ENCODE results near the gene PNCK.
"Not testable (repeated sequence)": the region's sequence is repeated elsewhere in the genome, so short reads cannot be mapped to it uniquely, and the experiment has no call there.

PNCK gene

GRCh38 chrX:153697924-153698865 lies 24.6 kb upstream of the PNCK start:
- no peak for DNase-seq

- DNase-seq = not testable (repeated sequence)
Observed at GRCh38 chrX:153696986-153697722, 23.5 kb upstream of the PNCK start.

- DNase-seq = not testable (repeated sequence)
Observed at GRCh38 chrX:153696538-153696937, 22.9 kb upstream of the PNCK start.

- no peak for DNase-seq
Observed at GRCh38 chrX:153696100-153696499, 22.5 kb upstream of the PNCK start.

- DNase-seq = no peak
Observed at GRCh38 chrX:153694687-153695270, 21.2 kb upstream of the PNCK start.

- DNase-seq = not testable (repeated sequence)
Observed at GRCh38 chrX:153694256-153694655, 20.6 kb upstream of the PNCK start.

GRCh38 chrX:153693216-153694086 lies 19.8 kb upstream of the PNCK start:
- DNase-seq = no peak

- DNase-seq = no peak
Observed at GRCh38 chrX:153692611-153693156, 19.1 kb upstream of the PNCK start.

- DNase-seq = no peak
Observed at GRCh38 chrX:153692003-153692402, 18.4 kb upstream of the PNCK start.

- DNase-seq = not testable (repeated sequence)
Observed at GRCh38 chrX:153691032-153691827, 17.6 kb upstream of the PNCK start.

- DNase-seq = no peak
Observed at GRCh38 chrX:153690466-153690865, 16.9 kb upstream of the PNCK start.

GRCh38 chrX:153689654-153690465 lies 16.2 kb upstream of the PNCK start:
- no peak for DNase-seq

- DNase-seq = no peak
Observed at GRCh38 chrX:153688911-153689590, 15.4 kb upstream of the PNCK start.

- DNase-seq = no peak
Observed at GRCh38 chrX:153688506-153688905, 14.9 kb upstream of the PNCK start.

GRCh38 chrX:153688071-153688470 lies 14.5 kb upstream of the PNCK start:
- DNase-seq = no peak

- peak; percentile 46 for DNase-seq
Observed at GRCh38 chrX:153687121-153688039, 13.8 kb upstream of the PNCK start, which contains the start of gene SLC6A8. Gene SLC6A8, plus strand, starts transcription at chrX:153687926. Its CDS starts 649 bp downstream, at chrX:153688575.

- no peak for DNase-seq
Observed at GRCh38 chrX:153686711-153687110, 13.1 kb upstream of the PNCK start.
